IMR-90 (cell line): ENCODE measurements around the gene PITX1. TPM values are rescaled to one million over a fixed set of nuclear protein-coding genes. Genes with fewer than 3 reads are reported as not detected.

Experiments used
- ATAC-seq: fragments of 200-7000 bp; cut with Tn5 transposase; 2 replicates; pipeline ENCODE4 v1.9.1; 2020; ENCODE audit warnings: low read depth, mild to moderate bottlenecking, moderate library complexity
- BruUV-seq: library from RNA; stranded (reverse); fragments of 400-500 nt; replicated peaks from 2 replicates; lab custom pipeline; 2021; lab: Mats Ljungman, UMichigan
- CTCF ChIA-PET: fragments of 300-600 bp; formaldehyde crosslinking; extraction: SDS; loops from one replicate; lab custom pipeline; 2021; ENCODE audit warnings: antibody characterized with exemption; lab: Yijun Ruan, JAX
- POLR2A ChIA-PET: fragments of 300-600 bp; sonication (Branson Sonifier 250); formaldehyde crosslinking; loops from one replicate; lab custom pipeline; 2022; ENCODE audit warnings: antibody characterized with exemption; ENCODE audit not compliant: unreplicated experiment; lab: Charles Lee
- DNase-seq: peaks from one replicate; pipeline ENCODE4 v3.0.0; 2013
- H2AFZ ChIP-seq: replicated peaks from 2 replicates; pipeline ENCODE3; 2013; ENCODE audit warnings: low read length, mild to moderate bottlenecking; ENCODE audit not compliant: poor library complexity
- H2AK5ac ChIP-seq: 2 replicates; pipeline ENCODE4 v1.6.1; 2013; ENCODE audit warnings: low read depth, low read length, inconsistent platforms
- H2AK9ac ChIP-seq: replicated peaks from 2 replicates; pipeline ENCODE3; 2013; ENCODE audit warnings: mild to moderate bottlenecking, low read depth, low read length, moderate library complexity; ENCODE audit not compliant: poor library complexity
- H2BK120ac ChIP-seq: 2 replicates; pipeline ENCODE4 v1.6.1; 2013; ENCODE audit warnings: low read depth, low read length, inconsistent platforms
- H2BK15ac ChIP-seq: 3 replicates; pipeline ENCODE4 v1.6.1; 2013; ENCODE audit warnings: low read depth, low read length, inconsistent platforms
- H2BK20ac ChIP-seq: 2 replicates; pipeline ENCODE4 v1.6.1; 2013; ENCODE audit warnings: low read depth, mild to moderate bottlenecking, inconsistent platforms, low read length, moderate library complexity
- H2BK5ac ChIP-seq: 2 replicates; pipeline ENCODE4 v1.6.1; 2013; ENCODE audit warnings: mild to moderate bottlenecking, low read depth, low read length, inconsistent platforms; ENCODE audit not compliant: poor library complexity, severe bottlenecking
- H3K14ac ChIP-seq: replicated peaks from 2 replicates; pipeline ENCODE4 v1.6.1; 2013; ENCODE audit warnings: low read depth, low read length, inconsistent platforms
- H3K18ac ChIP-seq: 2 replicates; pipeline ENCODE4 v1.6.1; 2013; ENCODE audit warnings: low read depth, low read length, control low read depth
- H3K23ac ChIP-seq: 2 replicates; pipeline ENCODE4 v1.6.1; 2013; ENCODE audit warnings: low read depth, low read length, inconsistent platforms
- H3K27ac ChIP-seq: 2 replicates; pipeline ENCODE4 v1.5.1; 2013; ENCODE audit warnings: mild to moderate bottlenecking, control low read depth, low read length; ENCODE audit not compliant: insufficient read depth
- H3K27me3 ChIP-seq: 2 replicates; pipeline ENCODE4 v1.6.1; 2013; ENCODE audit warnings: low read length; ENCODE audit not compliant: control insufficient read depth, insufficient read depth
- H3K36me3 ChIP-seq: 2 replicates; pipeline ENCODE4 v1.6.1; 2013; ENCODE audit warnings: low read length, mixed read lengths; ENCODE audit not compliant: control insufficient read depth, insufficient read depth
- H3K4ac ChIP-seq: 2 replicates; pipeline ENCODE4 v1.6.1; 2013; ENCODE audit warnings: low read depth, low read length, inconsistent platforms
- H3K4me1 ChIP-seq: 2 replicates; pipeline ENCODE4 v1.6.1; 2013; ENCODE audit warnings: low read length, mixed read lengths; ENCODE audit not compliant: control insufficient read depth, insufficient read depth
- H3K4me2 ChIP-seq: 2 replicates; pipeline ENCODE4 v1.6.1; 2013; ENCODE audit warnings: low read depth, mild to moderate bottlenecking, control low read depth, low read length, moderate library complexity
- H3K4me3 ChIP-seq: 2 replicates; pipeline ENCODE4 v1.5.1; 2013; ENCODE audit warnings: low read depth, mild to moderate bottlenecking, control low read depth, low read length, moderate library complexity; ENCODE audit not compliant: insufficient read depth
- H3K56ac ChIP-seq: 2 replicates; pipeline ENCODE4 v1.6.1; 2013; ENCODE audit warnings: low read length, inconsistent platforms; ENCODE audit not compliant: insufficient read depth; ENCODE audit errors: extremely low read depth
- H3K79me1 ChIP-seq, 2 experiments: 2 replicates each; pipeline ENCODE4 v1.6.1; 2013; ENCODE audit warnings: low read length in 2 of 2, inconsistent platforms in 1 of 2, low read depth in 1 of 2
- H3K9ac ChIP-seq: 2 replicates; pipeline ENCODE4 v1.6.1; 2013; ENCODE audit warnings: low read depth, low read length, control low read depth
- H3K9me1 ChIP-seq: 2 replicates; pipeline ENCODE4 v1.6.1; 2013; ENCODE audit warnings: low read length, inconsistent platforms; ENCODE audit not compliant: insufficient read depth
- H3K9me3 ChIP-seq: 2 replicates; pipeline ENCODE4 v1.6.1; 2013; ENCODE audit warnings: low read length; ENCODE audit not compliant: control insufficient read depth, insufficient read depth
- H4K20me1 ChIP-seq: 2 replicates; pipeline ENCODE4 v1.6.1; 2013; ENCODE audit warnings: low read length, inconsistent platforms; ENCODE audit not compliant: insufficient read depth
- H4K5ac ChIP-seq: 2 replicates; pipeline ENCODE4 v1.6.1; 2013; ENCODE audit warnings: mild to moderate bottlenecking, low read depth, low read length, control low read depth
- H4K8ac ChIP-seq, 2 experiments: 2 replicates each; pipeline ENCODE4 v1.6.1; 2013; ENCODE audit warnings: low read depth in 2 of 2, low read length in 2 of 2, control low read depth in 1 of 2, inconsistent platforms in 1 of 2
- H4K91ac ChIP-seq: 2 replicates; pipeline ENCODE4 v1.6.1; 2013; ENCODE audit warnings: low read depth, low read length, inconsistent platforms; ENCODE audit not compliant: insufficient read depth
- BHLHE40 ChIP-seq: fragments of 150-350 bp; IDR thresholded peaks from 2 replicates; pipeline ENCODE4 v1.6.1; 2016; ENCODE audit warnings: mild to moderate bottlenecking, low read depth, low read length
- CEBPB ChIP-seq: IDR thresholded peaks from 2 replicates; pipeline ENCODE4 v1.6.1; 2012; ENCODE audit warnings: low read depth, low read length, improper control_type of control experiment
- CHD1 ChIP-seq: IDR thresholded peaks from 2 replicates; pipeline ENCODE4 v1.6.1; 2012; ENCODE audit warnings: low read depth, low read length, improper control_type of control experiment
- CTCF ChIP-seq: conservative IDR thresholded peaks from 2 replicates; pipeline ENCODE4 v1.5.1; 2012; ENCODE audit warnings: mild to moderate bottlenecking, low read depth, low read length, improper control_type of control experiment
- ELK1 ChIP-seq: fragments of 150-350 bp; IDR thresholded peaks from 2 replicates; pipeline ENCODE4 v1.6.1; 2016; ENCODE audit warnings: low read depth, mild to moderate bottlenecking, low read length, moderate library complexity, borderline replicate concordance
- FOS ChIP-seq: fragments of 150-350 bp; IDR thresholded peaks from 2 replicates; pipeline ENCODE4 v1.6.1; 2016; ENCODE audit warnings: low read depth, low read length
- MAFK ChIP-seq: IDR thresholded peaks from 2 replicates; pipeline ENCODE4 v1.6.1; 2012; ENCODE audit warnings: low read depth, low read length, improper control_type of control experiment
- MAZ ChIP-seq: IDR thresholded peaks from 2 replicates; pipeline ENCODE4 v1.6.1; 2012; ENCODE audit warnings: low read depth, mild to moderate bottlenecking, low read length, improper control_type of control experiment, moderate library complexity, borderline replicate concordance
- MXI1 ChIP-seq: IDR thresholded peaks from 2 replicates; pipeline ENCODE4 v1.6.1; 2012; ENCODE audit warnings: low read depth, mild to moderate bottlenecking, low read length, moderate library complexity, borderline replicate concordance
- NFE2L2 ChIP-seq: fragments of 150-350 bp; IDR thresholded peaks from 2 replicates; pipeline ENCODE4 v1.6.1; 2016; ENCODE audit warnings: low read depth, mild to moderate bottlenecking, low read length
- POLR2A ChIP-seq: IDR thresholded peaks from 2 replicates; pipeline ENCODE4 v1.6.1; 2012; ENCODE audit warnings: mild to moderate bottlenecking, low read depth, low read length
- RAD21 ChIP-seq: IDR thresholded peaks from 2 replicates; pipeline ENCODE4 v1.6.1; 2012; ENCODE audit warnings: low read length, improper control_type of control experiment
- RCOR1 ChIP-seq: IDR thresholded peaks from 2 replicates; pipeline ENCODE4 v1.6.1; 2012; ENCODE audit warnings: mild to moderate bottlenecking, low read length, improper control_type of control experiment; ENCODE audit not compliant: insufficient replicate concordance
- RFX5 ChIP-seq: IDR thresholded peaks from 2 replicates; pipeline ENCODE4 v1.8.0; 2012; ENCODE audit warnings: low read depth, mild to moderate bottlenecking, low read length, moderate library complexity
- SMC3 ChIP-seq: fragments of 150-350 bp; IDR thresholded peaks from 2 replicates; pipeline ENCODE4 v1.6.1; 2016; ENCODE audit warnings: low read depth, mild to moderate bottlenecking, antibody characterized with exemption, low read length, moderate library complexity
- USF2 ChIP-seq: fragments of 150-350 bp; IDR thresholded peaks from 2 replicates; pipeline ENCODE4 v1.6.1; 2017; ENCODE audit warnings: mild to moderate bottlenecking, antibody characterized with exemption, low read length, low read depth
- WGBS, 2 experiments: methylation state at CpG; one replicate each; pipeline versions ENCODE4 v1.1.5 to v1.1.7; 2013; ENCODE audit warnings: missing lambda C conversion rate in 2 of 2; ENCODE audit not compliant: insufficient read length in 1 of 2; ENCODE audit errors: extremely low coverage in 2 of 2; 5-methylcytosine and 5-hydroxymethylcytosine counted together
- dilution Hi-C: fragments of 300-500 bp; cut with HindIII; formaldehyde crosslinking; loops from one replicate; pipeline ENCODE4 v1.14.3; 2018; ENCODE audit warnings: low sequenced_read_pairs; ENCODE audit not compliant: unreplicated experiment
- in situ Hi-C: fragments of 300-500 bp; cut with MboI; formaldehyde crosslinking; loops from 3 replicates; pipeline ENCODE4 v1.14.3; 2019; ENCODE audit warnings: low sequenced_read_pairs, inconsistent platforms, mixed read lengths
- intact Hi-C: fragments of 100-400 bp; cut with micrococcal nuclease; formaldehyde crosslinking; loops from 2 replicates; pipeline ENCODE4 v1.10.0; 2022
- polyA plus RNA-seq, 3 experiments: library from polyadenylated mRNA; depleted of rRNA; stranded (reverse); fragments of >200 nt; gene quantifications; 2 replicates each; pipeline ENCODE4 v1.2.3, GENCODE V29; 2012; ENCODE audit warnings: low replicate concordance in 1 of 3
- total RNA-seq: library from RNA; depleted of rRNA; stranded (reverse); fragments of >200 nt; gene quantifications from 2 replicates; pipeline ENCODE4 v1.2.3, GENCODE V29; 2012

The PITX1 gene
- total and polyA plus RNA-seq, 2 of the 4 experiments (the other 2 are of a cell fraction) = 10.4 to 29.8 TPM

- Histone ChIP-seq H2AK5ac (peak overlapping the region; percentile 7; the same call in 1 of the 2 replicates), H3K27ac (no peak overlapping the region), H2BK20ac (no peak overlapping the region), H3K4ac (peak overlapping the region; percentile 26; the same call in 1 of the 2 replicates), H2BK15ac (no peak overlapping the region), H4K91ac (no peak overlapping the region), H4K5ac (no peak overlapping the region), H3K4me1 (peaks cover 12% of the 10 kb centered on the region; the same call in 1 of the 2 replicates), H3K4me2 (no peak overlapping the region), H3K18ac (no peak overlapping the region), H2BK120ac (0 out of 2 replicates have a peak overlapping the region, but pooled peaks have one; percentile 4), H4K8ac (no peak overlapping the region), H2AFZ (peak overlapping the region; percentile 10), H3K9me3 (no peaks in the 10 kb centered on the region), H3K14ac (0 out of 2 replicates have a peak overlapping the region, but pooled peaks have one; percentile 29), H3K9me1 (peaks cover 7% of the 10 kb centered on the region; the same call in 1 of the 2 replicates), H3K36me3 (no peaks in the 10 kb centered on the region), H3K79me1 (no peaks in the 10 kb centered on the region), H3K27me3 (peaks cover 31% of the 10 kb centered on the region), H2BK5ac (no peak overlapping the region), H2AK9ac (no peak overlapping the region), H3K56ac (no peak overlapping the region), H3K9ac (no peak overlapping the region), H3K4me3 (no peak overlapping the region), H3K23ac (peak overlapping the region; percentile 36), H4K20me1 (no peaks in the 10 kb centered on the region; the same call in 1 of the 2 replicates)
- dilution Hi-C loops (no loop called here), in situ Hi-C loops (no loop called here), intact Hi-C loops (no loop called here)
- TF ChIP-seq MAZ (no peak), ELK1 (no peak), RCOR1 (no peak), CEBPB (no peak), SMC3 (no peak), RFX5 (no peak), FOS (no peak), POLR2A (no peak), CHD1 (no peak), BHLHE40 (no peak), NFE2L2 (no peak), MAFK (no peak), USF2 (no peak), MXI1 (no peak), CTCF (no peak), RAD21 (no peak)
- ChIA-PET POLR2A (no interaction called here), CTCF (no interaction called here)
- 30% methylated on average over 2 of the region's 3 CpGs; no CpG with 5 or more reads in 1 of the 2 experiments for WGBS, 2 experiments
- BruUV-seq = no TSS peak
- ATAC-seq (no peak), DNase-seq (no peak)
Measured at GRCh38 chr5:135051399-135051798, 17.4 kb upstream of the PITX1 start.
